Fibroblast of lung (primary cell): ENCODE data around the gene LDLRAD4.

ENCODE experiments used
- CTCF ChIP-seq, 2 donors: IDR thresholded peaks in 1 of 2; conservative IDR thresholded peaks in 1 of 2; 1 replicate in 1 of 2; 2 replicates in 1 of 2; pipeline ENCODE4 v1.5.1; 2011 to 2012; ENCODE audit warnings: low read length in 2 of 2, control low read depth in 1 of 2, inconsistent platforms in 1 of 2, low read depth in 1 of 2, mild to moderate bottlenecking in 1 of 2
- EZH2 ChIP-seq: IDR thresholded peaks from 2 replicates; pipeline ENCODE4 v1.5.1; 2012; ENCODE audit warnings: low read length, control low read depth, mild to moderate bottlenecking; ENCODE audit errors: missing control alignments

GRCh38 chr18:13455471-13455870 is 236.9 kb downstream of the LDLRAD4 start:
- no peak for TF ChIP-seq CTCF (conservative IDR thresholded peaks at IDR 0.05 in 1 of 2, IDR thresholded peaks at IDR 0.05 in 1 of 2; ENCODE audit: low read depth in 1 of 2, low read length in 2 of 2)
- no peak for TF ChIP-seq EZH2
